Posterior vena cava (tissue), 2 donors: ENCODE results near the gene ANKMY1. TPM values are rescaled to one million over a fixed set of nuclear protein-coding genes. Genes with fewer than 3 reads are reported as not detected.
"Not testable (repeated sequence)": the region's sequence is repeated elsewhere in the genome, so short reads cannot be mapped to it uniquely, and the experiment has no call there.

Experiments
- DNase-seq: peaks from one replicate; pipeline ENCODE4 v3.0.0-alpha.2; 2020; ENCODE audit warnings: low spot score
- intact Hi-C, 2 donors: fragments of 100-400 bp; cut with DNase I; formaldehyde crosslinking; loops; one replicate each; pipeline versions ENCODE4 v1.14.1 to v1.14.2; 2022 to 2023
- total RNA-seq, 2 donors: library from RNA; stranded (reverse); fragmentation: NEBNext Ultra II Directional; extraction: Animal tissue kit (Norgen Biotek cat#: 25700); gene quantifications; one replicate each; pipeline ENCODE4 v1.2.1, GENCODE V29; 2021
- donor health status: DM: yes; HTN: yes; CAD: no.
- donor health status: DM: yes; HTN: yes; CAD: no.

Gene ANKMY1
- total RNA-seq, 2 donors from 2014 or later = 7.1 to 12.9 TPM

- peak; percentile 100 for DNase-seq
- intact Hi-C loops = loop anchor here in 1 of 2 donors (5.0 kb wide), 1 partner anchor 1848 kb away; no protein-coding TSS in a partner anchor
These were observed 2.9 kb upstream of the ANKMY1 start for GRCh38 chr2:240560480-240561324.

GRCh38 chr2:240560084-240560479 lies 2.3 kb upstream of the ANKMY1 start, which contains the start of gene DUSP28:
TSS of gene DUSP28 (plus strand) at chr2:240560357. CDS start at chr2:240560685, 328 bp downstream.
- intact Hi-C loops = loop anchor here in 1 of 2 donors (5.0 kb wide), 1 partner anchor 1848 kb away; no protein-coding TSS in a partner anchor

GRCh38 chr2:240559286-240559685 lies 1.5 kb upstream of the ANKMY1 start:
- no peak for DNase-seq
- intact Hi-C loops = no loop called here

More at GRCh38 chr2:240560084-240560479, 2.3 kb upstream of the ANKMY1 start, which contains the start of gene DUSP28:
- peak; percentile 98 for DNase-seq

- intact Hi-C loops = no loop called here
- peak; percentile 74 for DNase-seq
These were observed 511 bp upstream of the ANKMY1 start for GRCh38 chr2:240558236-240558761.

- no peak for DNase-seq
- intact Hi-C loops = no loop called here
These were observed 562 bp downstream of the ANKMY1 start for GRCh38 chr2:240557101-240557751.

- intact Hi-C loops = no loop called here
- peak; percentile 84 for DNase-seq
These were observed 1.2 kb downstream of the ANKMY1 start for GRCh38 chr2:240556553-240557100.

- intact Hi-C loops = no loop called here
- no peak for DNase-seq
These were observed 2.1 kb downstream of the ANKMY1 start for GRCh38 chr2:240555541-240556250.

- peak; percentile 62 for DNase-seq
- intact Hi-C loops = loop anchor here in 1 of 2 donors (5.0 kb wide), 1 partner anchor 1192 kb away; no protein-coding TSS in a partner anchor
These were observed 2.9 kb downstream of the ANKMY1 start for GRCh38 chr2:240554767-240555493.

GRCh38 chr2:240553956-240554480 lies 3.8 kb downstream of the ANKMY1 start:
- peak; percentile 56 for DNase-seq
- intact Hi-C loops = loop anchor here in 1 of 2 donors (5.0 kb wide), 1 partner anchor 1193 kb away; no protein-coding TSS in a partner anchor

GRCh38 chr2:240551811-240552210 lies 6.0 kb downstream of the ANKMY1 start:
- DNase-seq = no peak
- intact Hi-C loops = loop anchor here in 1 of 2 donors (5.0 kb wide), 1 partner anchor 1195 kb away; no protein-coding TSS in a partner anchor

GRCh38 chr2:240551288-240551687 lies 6.5 kb downstream of the ANKMY1 start:
- no peak for DNase-seq
- intact Hi-C loops = loop anchor here in 1 of 2 donors (5.0 kb wide), 1 partner anchor 1196 kb away; no protein-coding TSS in a partner anchor

GRCh38 chr2:240539906-240540305 lies 17.9 kb downstream of the ANKMY1 start:
- peak; percentile 22 for DNase-seq
- intact Hi-C loops = no loop called here

- intact Hi-C loops = not testable (repeated sequence)
These were observed 18.7 kb downstream of the ANKMY1 start for GRCh38 chr2:240539101-240539500.

GRCh38 chr2:240538031-240538780 lies 19.6 kb downstream of the ANKMY1 start:
- DNase-seq = peak; percentile 70
- intact Hi-C loops = no loop called here

More at GRCh38 chr2:240539101-240539500, 18.7 kb downstream of the ANKMY1 start:
- DNase-seq = peak; percentile 45

GRCh38 chr2:240532031-240532775 lies 25.6 kb downstream of the ANKMY1 start:
- intact Hi-C loops = loop anchor here in 1 of 2 donors (5.0 kb wide), 1 partner anchor 170 kb away; no protein-coding TSS in a partner anchor
- DNase-seq = no peak

GRCh38 chr2:240531038-240531437 lies 26.8 kb downstream of the ANKMY1 start:
- no peak for DNase-seq
- intact Hi-C loops = loop anchor here in 1 of 2 donors (5.0 kb wide), 1 partner anchor 171 kb away; no protein-coding TSS in a partner anchor
